HK-2 (cell line): ENCODE results near the gene SCN9A.
"Not testable (repeated sequence)": the region's sequence is repeated elsewhere in the genome, so short reads cannot be mapped to it uniquely, and the experiment has no call there.

Source experiments
- DNase-seq: peaks from one replicate; pipeline ENCODE4 v3.0.0-alpha.2; 2018; ENCODE audit not compliant: unreplicated experiment

The SCN9A gene

DNA sequence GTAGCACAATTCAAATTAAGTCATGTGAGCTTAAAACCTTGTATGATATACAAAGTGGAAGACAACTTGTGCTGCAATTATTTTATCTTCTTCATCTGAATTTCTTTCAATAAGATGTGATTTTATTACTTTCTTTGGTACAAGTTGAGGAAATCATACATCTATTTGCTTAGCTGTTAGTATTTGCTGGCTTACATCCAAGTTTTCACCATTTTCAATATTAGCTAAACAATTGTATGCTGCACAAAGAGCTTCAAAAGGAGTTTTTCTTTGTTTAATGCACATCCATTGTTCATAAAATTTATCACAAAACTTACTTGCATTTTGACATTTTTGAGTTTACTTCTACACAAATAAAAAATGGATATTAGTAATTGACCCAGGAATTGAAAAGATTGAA is 40.9 kb downstream of the SCN9A start:
- no peak for DNase-seq

GRCh38 chr2:166333801-166334200 is 41.9 kb downstream of the SCN9A start:
- DNase-seq: no peak

DNA sequence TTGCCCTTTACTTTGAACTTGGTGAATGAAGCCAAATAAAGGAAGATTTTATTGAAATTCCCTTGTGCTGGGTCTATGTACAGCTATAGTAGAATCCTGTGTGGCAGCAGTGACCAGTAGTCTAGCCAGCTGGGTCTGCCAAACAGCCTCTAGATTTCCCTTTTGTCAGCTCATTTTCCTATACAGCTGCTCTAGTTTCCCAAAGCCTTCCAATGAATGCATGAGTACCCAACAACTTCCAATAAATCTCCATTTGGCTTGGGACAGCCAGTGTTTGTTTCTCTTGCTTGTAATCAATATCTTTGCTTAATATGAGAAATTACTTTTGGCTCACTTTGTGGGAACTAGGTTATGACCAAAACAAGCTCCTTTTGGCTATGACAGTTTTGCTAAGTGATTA is 43.6 kb downstream of the SCN9A start:
- no peak for DNase-seq

- DNase-seq: no peak
These were observed 44.3 kb downstream of the SCN9A start for GRCh38 chr2:166331468-166331867.

GRCh38 chr2:166329465-166329864 is 46.3 kb downstream of the SCN9A start:
- DNase-seq: no peak

DNA sequence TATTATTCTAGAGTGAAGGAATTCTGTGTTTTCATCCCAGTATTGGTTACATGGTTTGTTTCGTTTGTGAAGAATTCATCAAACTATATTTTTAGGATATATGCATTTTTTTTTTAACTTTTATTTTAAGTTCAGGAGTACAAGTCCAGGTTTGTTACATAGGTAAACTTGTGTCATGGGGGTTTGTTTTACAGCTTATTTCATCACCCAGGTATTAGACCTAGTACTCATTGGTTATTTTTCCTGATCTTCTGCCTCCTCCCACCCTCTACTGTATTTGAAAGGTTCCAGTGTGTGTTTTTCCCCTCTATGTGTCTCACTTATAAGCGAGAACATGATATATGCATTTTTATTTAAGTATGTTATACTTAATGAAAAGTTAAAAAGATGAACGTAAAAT is 47.6 kb downstream of the SCN9A start:
- no peak for DNase-seq

GRCh38 chr2:166321076-166321475 is 54.7 kb downstream of the SCN9A start:
- DNase-seq: no peak

- DNase-seq: no peak
These were observed 61.6 kb downstream of the SCN9A start for GRCh38 chr2:166314022-166314759.

DNA sequence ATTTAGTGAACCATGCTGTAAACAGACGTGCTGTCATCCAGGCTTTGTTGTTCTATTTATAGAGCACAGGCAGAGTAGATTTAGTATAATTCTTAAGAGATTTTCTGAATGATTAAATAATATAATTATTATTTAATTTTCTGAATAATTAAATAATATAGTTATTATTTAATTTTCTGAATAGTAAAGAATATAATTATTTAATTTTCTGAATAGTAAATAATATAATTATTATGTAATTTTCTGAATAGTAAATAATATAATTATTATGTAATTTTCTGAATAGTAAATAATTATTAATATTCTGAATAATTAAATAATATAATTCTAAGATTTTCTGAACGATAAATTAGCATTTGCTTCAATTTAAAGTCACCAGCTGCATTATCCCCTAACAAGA is 62.9 kb downstream of the SCN9A start:
- DNase-seq: not testable (repeated sequence)

GRCh38 chr2:166307326-166307725 is 68.4 kb downstream of the SCN9A start:
- DNase-seq: no peak

DNA sequence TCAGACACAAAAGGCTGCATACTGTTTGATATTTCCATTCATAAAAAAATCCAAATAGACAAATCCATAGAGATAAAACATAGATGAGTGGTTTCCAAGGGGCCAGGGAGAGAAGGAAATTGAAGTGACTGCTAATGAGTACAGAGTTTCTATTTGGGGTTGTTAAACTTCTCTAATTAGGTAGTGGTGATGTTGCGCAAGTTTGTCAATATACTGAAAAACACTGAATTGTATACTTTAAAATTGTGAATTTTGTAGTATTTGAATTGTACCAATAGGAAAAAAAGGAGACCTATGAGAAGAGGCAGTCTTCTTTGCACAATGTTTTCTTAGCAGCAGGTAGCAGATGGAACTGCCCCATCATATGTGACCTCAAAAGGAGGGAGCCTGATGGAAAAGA is 71.1 kb downstream of the SCN9A start:
- no peak for DNase-seq

DNA sequence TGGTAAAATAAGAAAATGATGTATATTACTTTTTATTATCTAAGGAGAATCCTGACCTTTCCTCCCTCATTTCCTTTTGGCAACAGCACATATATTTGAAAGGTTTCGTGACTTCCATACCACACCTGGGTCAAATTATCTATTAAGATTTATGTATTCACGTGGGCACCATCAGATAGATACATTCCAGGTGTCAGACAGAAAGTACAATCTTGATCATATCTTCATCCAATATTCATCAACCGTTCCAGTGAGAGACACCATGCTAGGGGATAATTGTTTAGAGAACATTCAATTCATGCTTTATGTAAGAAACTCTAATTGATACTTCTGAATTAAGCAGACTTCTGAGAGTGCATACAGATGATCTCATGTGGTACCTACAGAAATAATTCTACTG is 73.7 kb downstream of the SCN9A start:
- no peak for DNase-seq

DNA sequence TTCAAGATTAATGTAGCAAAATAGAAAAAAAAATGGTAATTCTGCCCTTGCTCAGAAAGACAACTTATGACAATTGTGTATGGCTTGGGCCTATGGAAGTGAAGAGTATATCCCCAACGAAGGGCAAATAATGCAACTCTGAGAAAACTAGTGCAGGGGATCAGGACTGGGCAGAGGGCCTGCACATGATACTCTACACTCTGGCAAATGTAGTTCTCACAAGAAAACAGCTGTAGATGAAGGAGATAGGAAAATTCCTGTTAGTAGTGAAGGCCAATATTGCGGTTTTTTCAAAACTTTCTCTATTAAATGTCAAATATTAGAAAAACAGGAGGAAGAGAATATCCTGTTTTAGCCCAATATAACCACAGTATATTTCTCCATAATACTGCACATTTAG is 77.8 kb downstream of the SCN9A start:
- no peak for DNase-seq

- no peak for DNase-seq
These were observed 81.8 kb downstream of the SCN9A start for GRCh38 chr2:166293984-166294383.

DNA sequence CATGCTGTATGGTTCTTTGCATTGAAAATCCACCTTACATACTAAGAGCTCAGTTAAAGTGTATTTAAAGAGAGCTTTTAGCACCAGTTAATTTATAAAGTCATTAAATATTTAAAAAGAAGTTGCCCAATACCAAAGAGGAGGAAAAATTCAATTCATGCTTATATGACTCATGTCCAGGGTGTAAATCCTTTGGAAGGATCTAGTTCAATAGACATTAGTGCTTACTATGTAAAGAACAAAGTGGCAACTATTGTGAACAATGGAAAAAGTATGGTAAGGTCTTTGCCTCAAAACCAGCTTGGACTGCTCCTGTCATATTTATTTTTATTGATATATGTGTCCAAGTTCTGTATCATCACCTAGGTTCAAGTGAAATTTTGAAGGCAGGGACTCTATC is 90.5 kb downstream of the SCN9A start:
- DNase-seq: no peak

GRCh38 chr2:166284359-166284758 is 91.4 kb downstream of the SCN9A start:
- DNase-seq: no peak

GRCh38 chr2:166282154-166282553 is 93.6 kb downstream of the SCN9A start:
- DNase-seq: no peak

DNA sequence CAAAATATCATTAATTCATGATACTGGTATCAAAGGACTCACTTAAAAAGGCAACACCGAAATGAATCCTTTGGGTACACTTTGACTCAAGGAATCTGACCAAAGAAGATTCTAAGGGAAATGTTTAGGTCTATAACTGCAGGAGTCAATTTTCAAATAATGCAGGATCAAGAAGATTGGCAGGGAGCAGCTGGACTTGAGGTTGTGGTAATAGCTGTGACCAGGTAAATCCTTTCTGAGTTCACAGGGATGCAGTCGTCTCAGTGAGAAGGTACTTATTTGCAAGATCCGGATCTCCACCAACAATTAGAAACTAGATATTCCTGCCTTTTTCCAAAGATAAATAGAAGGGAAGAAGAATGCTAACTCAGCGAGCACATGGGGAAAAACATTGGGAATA is 96.9 kb downstream of the SCN9A start:
- no peak for DNase-seq

- DNase-seq: no peak
These were observed 105.4 kb downstream of the SCN9A start for GRCh38 chr2:166270376-166270775.

GRCh38 chr2:166269322-166269721 is 106.4 kb downstream of the SCN9A start:
- DNase-seq: no peak

DNA sequence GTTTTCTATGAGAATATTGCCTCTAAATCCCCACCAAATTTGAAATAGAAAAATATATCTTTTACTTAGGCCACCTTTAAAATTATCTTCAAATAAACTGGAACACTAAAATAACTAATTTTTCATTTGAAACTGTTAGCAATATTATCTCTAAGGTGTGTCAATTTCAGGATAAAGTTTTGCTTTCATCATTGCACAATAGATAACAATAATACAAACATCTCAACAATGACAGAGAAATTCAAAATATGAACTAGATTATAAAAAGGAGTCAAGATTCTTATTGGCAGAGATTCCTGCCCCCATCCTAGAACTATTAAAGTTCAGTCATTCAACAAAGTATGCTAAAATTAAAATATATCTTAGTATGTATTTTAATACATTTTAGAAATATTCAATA is 117.9 kb downstream of the SCN9A start:
- no peak for DNase-seq

DNA sequence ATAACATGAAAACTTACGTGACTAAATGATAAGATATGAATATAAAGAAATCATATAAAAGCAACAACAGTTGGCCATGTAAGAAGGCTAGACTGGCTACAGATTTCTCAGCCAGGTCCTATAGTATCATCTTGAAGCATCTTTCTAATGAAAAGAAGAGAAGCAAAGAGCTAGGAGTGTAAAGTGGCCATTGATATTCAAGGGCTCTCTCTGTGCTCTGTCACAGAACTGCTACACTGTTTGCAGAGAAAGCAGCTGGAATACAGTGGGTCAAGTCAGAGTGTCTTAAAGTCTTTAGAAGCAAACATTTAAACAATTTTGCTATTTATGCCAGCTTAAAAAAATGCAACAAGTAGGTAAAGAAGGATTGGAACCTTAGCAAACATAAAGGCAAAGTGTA is 118.8 kb downstream of the SCN9A start:
- DNase-seq: no peak

DNA sequence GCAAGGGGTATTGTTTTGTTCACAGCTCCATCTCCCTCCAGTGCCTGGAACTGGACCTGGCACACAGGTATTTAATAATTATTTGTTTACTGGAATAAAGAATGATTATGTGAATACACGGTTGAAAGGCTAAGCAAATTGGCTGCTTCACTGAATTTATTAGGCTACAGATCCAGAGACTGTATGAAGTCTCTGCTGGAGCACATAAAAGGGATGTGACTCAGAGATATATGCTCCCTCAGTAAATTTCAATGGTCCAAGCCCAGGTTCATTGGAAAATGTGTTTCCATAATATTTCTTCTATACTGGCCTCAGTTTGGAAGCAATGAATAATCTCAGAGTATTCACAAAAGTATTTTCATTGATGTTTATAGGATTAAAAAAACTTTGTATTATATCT is 126.4 kb downstream of the SCN9A start:
- DNase-seq: no peak

GRCh38 chr2:166246901-166247300 is 128.8 kb downstream of the SCN9A start:
- no peak for DNase-seq
